ENCODE measurements around the gene INO80C.
A peak's percentile ranks its signal among the peaks of the same experiment; 100 is the strongest.
"Not testable (repeated sequence)": the region's sequence is repeated elsewhere in the genome, so short reads cannot be mapped to it uniquely, and the experiment has no call there.

INO80C gene

DNA sequence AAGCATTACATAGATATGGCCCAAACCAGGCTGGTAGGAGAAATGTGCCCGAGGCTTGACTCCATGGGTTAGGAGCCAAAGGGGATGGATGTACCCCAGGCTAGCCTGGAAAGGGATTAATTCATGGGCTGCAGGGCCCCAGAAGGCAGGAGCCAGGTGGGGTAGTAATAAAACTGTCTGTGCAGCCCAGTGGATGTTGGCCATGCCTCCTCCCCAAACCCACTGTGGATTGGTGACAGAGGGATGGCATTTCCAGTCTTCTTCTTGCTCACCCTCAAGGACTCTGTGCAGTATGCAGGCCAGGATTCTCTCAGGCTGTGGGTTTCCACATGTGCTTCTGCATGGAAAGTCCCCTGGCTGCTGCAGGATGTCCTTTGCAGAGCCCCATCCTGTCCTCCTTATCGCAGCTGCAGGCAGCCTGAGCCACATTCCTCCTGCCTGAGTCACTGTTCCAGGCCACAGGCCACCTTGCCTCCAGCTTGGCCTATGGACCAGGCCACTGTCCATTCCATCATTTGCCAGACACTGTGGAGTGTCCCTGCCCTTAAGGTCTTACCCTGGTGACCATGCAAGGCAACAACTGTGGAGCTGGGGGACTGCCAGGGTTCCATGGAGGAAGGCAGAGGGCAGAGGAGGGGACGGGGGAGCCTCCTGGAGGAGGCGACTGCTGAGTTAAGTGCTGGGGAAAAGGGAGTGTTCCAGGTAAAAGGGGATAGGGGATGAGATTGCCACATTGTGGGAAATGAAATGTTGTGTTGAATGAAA, 38.9 kb downstream of the INO80C start:
- DNase-seq = peak; percentile 88

DNA sequence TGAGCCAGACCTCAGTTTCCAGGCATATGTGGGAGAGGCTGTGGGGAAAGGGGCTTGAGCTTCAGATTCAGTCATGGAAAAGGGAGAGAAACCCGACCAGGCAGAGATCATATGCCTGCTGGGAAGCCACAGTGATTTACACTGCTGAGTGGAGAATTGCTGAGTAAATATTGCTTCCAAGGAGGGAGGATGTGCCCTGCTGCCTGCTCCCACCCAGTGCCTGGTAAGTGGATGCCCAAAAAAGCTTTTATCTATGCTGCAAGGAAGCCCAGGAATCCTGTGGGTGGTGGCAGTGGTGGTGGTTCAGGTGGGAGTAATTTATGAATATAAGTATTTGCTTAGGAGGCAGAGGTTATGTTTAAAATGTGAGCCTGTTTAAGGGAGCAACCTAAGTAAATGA, 39.5 kb downstream of the INO80C start:
- DNase-seq = peak; percentile 33

DNA sequence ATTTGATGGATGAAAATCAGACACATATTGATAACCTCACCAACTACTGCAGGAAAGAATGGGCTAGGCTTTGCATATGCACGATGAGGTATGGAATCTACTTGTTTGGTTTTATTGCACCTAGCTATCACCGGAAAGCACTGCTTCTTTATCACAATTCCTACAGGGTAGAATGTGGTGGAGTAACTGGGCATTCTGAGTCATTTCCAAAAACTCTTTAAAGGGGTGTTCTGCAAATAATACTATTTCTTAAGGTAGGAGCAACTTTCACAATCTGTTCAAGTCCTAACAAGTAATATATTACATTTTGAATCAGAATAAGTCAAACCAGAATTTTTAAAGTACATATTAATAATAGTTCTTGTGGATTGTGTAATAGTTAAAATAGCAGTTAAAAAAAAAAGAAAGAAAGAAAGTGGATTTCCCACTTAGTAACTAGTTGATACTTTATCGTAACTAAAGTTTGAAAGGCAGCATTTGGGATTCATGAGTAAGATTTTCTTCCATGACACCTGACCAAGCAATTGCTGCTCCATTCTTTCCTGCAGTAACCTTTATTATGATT, 40.5 kb downstream of the INO80C start:
- DNase-seq = no peak

DNA sequence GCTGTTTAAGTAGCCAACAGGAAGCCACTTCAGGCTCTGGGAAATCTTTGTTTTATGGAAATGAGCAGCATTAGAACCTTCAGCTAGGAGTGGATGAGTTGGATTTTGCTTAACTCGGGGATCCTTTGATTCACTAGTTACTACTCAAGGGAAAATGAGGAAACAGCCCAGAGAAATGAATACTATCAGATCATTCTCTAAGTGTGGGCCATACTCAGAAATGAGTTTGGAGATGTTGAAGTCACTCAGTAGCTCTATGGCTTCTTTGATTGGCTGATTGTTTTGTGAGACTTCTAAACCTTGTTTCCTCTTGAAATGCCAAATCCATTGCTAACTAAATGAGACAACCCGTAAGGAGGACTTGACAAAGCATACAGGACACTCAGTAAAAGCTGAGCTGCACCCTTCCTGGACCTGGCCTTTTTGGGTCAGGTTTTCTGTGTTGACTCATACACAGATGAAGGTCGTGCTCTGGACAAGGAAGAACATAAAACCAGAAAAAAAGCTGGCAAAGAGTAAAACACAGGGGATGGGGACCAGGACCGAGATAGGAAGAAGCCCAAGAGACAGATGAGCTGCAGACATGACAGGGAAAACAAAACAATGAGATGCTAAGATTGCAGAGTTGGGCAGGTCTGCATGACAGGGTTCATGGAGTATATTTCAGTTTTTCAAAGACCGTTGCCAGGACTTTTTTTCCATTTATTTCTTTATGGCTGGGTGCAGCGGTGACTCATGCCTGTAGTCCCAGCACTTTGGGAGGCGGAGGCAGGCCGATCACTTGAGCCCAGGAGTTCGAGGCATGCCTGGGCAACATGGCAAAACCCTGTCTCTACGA, 41.6 kb downstream of the INO80C start:
- peak; percentile 54 for DNase-seq

DNA sequence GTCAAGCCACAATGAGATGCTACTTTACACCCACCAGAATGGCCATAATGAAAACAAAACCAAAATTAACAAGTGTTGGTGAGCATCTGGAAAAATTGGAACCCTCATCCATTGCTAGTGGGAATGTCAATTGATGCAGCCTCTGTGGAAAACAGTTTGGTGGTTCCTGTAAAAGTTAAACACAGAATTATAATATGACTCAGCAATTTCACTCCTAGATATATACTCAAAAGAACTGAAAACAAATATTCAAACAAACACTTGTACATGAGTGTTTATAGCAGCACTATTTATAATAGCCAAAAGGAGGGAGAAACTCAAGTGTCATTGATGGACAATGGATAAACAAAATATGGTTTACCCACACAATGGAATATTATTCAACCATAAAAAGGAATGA, 43.0 kb downstream of the INO80C start:
- DNase-seq = no peak

DNA sequence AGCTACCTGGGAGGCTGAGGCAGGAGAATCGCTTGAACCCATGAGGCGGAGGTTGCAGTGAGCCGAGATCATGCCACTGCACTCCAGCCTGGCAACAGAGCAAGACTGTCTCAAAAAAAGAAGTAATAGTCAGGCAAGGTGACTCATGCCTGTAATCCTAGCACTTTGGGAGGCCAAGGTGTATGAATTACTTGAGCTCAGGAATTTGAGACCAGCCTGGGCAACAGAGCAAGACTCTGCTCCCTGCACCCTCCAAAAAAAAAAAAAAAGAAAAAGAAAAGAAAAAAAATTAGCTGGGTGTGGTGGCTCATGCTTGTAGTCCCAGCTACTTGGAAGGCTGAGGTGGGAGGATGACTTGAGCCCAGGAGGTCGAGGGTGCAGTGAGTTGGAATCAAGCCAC, 44.7 kb downstream of the INO80C start:
- not testable (repeated sequence) for DNase-seq

DNA sequence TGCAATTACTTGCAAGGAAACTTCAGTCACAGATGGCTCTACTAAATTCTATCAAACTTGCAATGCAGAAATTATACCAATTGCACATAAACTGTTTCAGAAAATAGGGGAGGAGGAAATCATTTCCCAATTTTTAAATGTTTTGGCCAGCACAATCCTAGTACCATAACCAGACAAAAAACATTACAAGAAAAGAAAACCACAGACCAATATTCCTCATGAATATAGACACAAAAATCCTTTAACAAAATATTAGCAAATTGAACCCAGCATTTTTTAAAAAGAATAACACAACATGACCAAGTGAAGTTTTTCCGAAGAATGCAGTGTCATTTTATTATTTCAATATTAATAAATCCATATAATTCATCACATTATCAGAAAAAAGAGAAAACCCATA, 45.8 kb downstream of the INO80C start:
- DNase-seq = peak; percentile 58

DNA sequence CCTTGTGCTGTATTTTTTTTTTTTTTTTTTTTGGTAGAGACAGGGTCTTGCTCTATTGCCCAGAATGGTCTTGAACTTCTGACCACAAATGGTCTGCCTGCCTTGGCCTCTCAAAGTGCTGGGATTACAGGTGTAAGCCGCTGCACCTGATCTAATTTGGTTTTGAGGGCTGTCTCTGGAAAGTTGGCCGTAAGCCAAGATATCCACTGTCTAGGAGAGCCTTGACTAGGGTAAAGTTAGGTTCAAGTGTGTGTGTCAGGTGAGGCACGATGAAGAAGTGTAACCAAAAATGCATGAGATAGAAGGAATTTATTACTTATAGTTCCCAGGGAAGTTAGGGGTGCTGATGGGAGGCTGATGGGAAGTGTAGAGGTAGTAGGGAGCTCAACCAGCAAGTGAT, 46.7 kb downstream of the INO80C start:
- no peak for DNase-seq

DNA sequence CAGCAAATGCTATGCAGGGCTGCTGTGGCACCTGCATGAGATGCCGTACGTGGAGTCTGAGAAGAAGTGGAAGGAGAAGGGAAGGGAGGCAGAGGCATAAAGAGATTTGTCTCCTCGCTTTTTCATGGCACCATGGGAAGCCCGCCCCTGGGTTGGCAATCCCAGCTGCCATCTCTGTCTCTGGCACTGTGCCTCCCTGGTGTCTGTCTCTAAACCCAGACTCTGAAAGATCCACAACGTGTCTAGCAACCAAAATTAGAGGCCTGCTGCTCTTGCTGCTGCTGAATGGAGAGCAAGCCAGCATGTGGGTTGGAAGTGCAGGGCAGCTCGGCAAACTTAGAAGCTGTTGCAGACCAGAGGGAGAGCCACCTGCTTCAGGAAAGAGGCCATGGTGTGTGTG, 53.1 kb downstream of the INO80C start:
- DNase-seq = no peak

DNA sequence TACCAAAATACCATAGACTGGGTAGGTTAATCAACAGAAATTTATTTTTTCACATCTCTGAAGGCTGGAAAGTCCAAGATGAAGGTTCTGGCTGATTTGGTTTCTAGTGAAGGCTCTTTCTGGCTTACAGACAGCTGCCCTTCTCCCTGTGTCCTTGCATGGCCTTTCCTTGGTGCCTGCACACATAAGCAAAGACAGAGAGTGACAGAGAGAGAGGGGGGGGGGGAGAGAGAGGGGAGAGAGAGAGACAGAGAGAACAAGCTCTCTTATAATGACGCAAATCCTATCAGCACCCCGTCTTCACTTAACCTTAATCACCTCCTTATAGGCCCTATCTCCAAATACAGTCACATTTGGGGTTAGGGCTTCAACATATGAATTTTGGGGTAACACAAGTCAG, 53.9 kb downstream of the INO80C start:
- DNase-seq = no peak

DNA sequence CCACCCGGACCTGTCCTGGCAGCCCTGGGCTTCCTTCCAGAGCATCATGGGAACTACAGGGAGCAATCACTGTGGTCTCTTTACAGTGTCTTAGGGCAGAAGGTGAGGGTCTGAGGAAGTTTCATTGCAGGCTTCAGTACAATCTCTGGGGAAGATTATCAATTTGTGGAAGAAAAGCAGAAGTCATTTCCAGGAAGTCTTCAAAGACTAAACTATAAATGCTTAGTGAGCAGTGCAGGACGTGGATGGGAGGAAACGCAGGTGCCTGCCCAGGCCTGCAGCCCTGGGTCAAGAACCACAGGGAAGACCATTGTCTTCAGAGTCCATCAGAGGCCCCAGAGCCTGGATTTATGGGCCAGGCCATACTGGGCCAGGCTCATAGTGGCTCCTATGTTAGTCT, 54.3 kb downstream of the INO80C start:
- DNase-seq = no peak

DNA sequence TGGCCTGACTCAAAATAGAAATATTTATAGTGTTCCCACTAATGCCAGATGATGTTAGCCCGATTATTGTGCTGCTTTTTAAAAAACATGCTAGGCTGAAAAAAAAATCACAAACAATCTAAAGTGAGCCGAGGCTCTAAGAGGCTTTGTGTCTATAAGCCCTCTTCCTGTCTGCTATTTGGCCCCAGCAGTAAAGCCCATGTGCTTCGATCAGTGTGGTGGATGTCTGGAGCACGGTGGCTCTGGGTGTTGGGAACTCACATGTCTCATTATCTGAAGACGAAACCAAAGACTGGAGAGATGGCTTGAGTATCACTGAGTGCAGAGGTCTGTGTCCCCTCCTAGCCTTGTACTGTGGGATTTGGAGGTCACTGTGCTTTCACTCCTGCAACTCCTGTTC, 55.1 kb downstream of the INO80C start:
- DNase-seq = no peak

DNA sequence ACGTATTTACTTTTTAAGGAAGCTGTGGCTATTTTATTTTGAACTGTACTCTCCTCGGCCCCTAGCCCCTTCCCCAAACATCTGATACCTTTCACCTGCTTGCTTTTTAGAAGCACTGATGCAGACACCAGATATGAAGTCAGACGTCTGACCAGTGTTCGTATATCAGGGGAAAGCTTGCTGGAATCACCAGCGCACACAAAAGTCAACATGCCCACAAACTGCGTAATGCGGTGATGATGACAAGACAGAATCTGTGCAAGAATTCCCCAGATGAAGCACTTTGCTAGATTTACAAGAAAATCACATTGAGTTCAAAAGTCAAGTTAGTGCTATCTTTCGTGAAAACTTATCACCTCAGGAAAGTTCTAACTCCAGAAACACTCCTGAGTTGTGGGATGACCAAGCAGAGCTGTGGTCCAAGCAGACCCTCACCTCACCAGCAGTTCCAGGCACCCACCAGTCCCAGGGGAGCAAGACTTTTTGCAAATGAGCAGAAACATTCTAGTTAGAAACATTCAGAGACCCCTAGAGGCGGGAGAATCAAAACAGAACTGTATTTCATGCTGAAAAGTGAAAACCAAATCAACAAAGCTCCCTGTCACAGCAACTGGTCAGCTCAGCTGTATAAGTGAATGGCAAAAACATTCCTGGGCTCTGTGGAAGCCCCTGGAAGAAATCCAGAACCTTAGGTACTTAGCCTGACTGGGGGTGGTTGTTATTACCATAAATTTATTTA, 55.7 kb downstream of the INO80C start:
- peak; percentile 34 for DNase-seq

DNA sequence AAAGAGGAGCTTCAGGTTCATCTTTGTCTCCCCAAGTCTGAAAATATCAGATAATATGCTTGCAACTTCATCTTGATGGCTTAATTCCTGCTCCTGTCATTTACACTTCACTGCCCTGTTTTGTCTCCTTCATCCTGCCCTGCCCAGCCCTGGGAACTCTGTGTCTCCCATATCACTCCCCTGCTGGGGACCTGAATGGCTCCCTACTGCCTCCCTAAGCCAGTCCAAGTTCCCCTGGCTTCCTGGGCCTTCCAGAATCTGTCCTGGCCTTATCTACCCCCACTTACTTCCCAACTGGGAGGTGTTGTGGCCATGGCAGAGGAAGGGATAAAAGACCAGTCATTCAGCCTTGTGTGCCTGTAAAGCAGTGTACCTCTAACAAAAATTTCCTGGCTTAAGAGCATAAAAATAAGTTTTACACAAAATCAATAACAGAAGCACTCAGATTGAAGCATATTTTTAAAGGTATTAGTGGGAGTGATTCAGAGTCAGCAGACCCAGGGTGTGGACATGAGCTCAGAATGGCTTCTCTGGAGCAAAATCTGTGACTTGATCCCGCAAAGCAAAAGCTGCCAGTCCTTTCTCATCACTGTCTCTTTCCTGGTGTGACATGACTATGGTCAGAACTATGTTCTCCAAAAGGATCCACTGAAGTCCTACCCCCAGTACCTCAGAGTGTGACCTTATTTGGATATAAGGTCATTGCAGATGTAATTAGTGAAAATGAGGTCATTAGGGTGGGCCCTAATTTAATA, 59.1 kb downstream of the INO80C start:
- DNase-seq = peak; percentile 76

DNA sequence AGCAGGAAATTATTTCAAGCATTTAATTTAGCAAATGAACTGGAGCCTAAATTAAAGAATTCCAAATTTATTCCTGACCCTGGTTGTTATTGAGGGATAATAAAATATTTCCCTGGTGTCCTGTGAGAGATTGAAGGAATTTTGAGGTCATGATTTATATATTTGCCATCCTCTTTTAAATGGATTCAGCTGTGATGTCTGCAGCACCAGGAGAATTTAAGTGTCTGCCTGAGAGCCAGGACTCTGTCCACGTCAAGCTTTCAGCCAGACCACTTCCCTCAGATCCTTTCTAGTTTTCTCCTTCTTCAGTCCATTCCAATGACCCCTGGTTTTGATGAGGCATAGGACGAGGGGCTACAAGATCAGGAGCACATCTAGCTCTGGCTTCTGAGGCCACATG, 59.9 kb downstream of the INO80C start:
- DNase-seq = peak; percentile 64

DNA sequence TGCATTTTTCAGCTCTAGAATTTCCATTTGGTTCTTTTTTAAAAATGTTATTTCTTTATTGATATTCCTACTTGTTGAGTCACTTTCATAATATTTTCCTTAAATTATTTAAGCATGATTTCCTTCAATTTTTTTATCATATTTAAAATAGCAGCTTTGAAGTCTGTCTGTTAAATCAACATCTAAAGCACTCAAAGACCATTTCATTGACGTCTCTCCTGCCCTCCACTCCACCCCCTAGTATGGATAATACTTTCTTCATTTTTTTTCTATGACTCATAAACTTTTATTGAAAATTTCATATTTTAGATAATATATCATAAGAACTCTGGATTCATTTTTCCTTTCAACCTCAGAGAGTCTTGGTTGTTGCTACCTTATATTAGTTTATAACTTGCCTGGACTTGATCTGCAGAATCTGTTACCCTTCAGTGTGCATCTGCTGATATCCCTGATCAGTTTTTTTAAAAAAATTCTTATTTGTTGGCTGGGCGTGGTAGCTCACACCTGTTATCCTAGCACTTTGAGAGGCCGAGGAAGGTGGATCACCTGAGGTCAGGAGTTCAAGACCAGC, 61.6 kb downstream of the INO80C start:
- DNase-seq = peak; percentile 98

DNA sequence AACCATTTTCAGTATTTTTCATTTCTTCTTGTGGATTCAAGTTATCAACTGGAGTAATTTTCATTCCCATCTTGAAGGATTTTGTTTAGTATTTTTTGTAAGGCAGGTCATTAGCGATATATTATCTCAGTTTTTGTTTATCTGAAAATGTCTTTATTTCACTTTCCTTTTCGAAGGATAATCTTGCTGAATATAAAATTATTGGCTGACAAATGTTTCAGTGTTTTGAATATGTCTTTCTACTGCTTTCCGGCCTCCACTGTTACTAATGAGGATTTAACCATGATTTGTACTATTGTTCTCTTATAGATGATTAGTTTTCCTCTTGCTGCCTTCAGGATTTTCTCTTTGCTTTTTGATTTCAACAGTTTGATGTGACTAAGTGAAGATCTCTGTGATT, 62.4 kb downstream of the INO80C start:
- no peak for DNase-seq

DNA sequence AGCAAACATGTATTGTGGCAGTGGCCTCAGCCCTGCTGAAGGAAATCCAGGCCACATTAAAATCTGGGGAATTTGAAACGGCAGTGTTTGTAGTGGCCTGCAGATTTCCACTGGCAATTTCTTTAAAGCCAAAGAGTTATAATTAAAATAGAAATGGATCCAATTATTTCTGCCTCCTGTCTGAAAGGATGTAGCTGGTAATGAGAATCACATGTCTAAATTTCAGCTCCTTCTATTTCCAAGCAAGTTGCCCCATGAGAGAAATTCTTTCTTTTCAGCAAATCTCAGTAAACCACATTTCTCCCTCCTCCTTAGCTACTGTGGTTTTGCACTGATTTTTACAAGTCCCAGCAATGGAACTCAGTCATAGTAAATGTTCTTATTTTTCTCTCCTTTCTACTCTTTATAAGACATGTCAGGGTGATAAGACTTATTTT, 65.2 kb downstream of the INO80C start:
- peak; percentile 73 for DNase-seq

DNA sequence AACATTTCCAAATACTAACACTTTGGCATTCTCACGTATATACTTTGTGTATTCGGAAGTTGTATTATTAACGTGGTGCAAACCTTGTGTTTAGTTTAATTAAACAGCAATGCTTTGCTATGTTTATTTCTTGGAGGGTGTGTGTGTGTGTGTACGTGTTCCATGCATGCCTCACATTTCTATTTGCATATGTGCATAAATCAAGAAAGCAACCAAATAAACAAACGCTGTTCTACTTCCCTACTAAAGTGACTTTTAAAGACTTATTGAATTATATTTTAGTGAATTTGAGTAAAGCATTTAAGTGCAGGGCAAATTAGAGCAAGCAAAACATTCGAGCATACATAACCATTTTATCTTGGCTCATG, 66.4 kb downstream of the INO80C start:
- no peak for DNase-seq

DNA sequence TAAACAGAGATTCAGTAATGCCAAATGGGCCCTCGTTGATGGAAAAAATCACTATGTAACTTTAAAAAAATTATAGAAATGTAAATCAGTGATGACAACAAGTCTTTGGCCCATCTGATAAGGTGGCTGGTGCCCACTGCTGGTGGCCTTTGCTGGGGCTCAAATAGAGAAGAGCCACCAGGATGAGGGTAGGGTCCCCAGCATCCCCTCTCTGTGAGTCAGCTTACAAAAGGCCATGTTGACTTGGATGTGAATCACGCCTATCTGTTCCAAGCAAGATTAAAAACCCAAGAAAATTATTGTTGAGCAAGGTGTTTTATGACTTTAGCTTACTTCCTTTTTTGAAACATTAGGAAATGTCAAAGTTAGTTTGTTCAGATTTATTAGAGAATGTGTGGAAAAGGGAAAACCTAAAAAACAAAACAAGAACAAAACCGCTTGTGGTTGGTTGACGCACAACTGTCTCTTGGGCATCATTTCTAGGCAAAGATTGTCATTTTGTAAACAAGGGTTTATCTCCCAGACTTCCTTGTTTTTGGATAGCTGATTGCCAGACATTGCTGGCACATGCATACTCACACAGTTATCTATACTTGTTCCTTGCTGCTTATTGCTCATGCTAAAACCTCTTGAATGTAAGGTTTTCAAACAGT, 66.9 kb downstream of the INO80C start:
- no peak for DNase-seq

DNA sequence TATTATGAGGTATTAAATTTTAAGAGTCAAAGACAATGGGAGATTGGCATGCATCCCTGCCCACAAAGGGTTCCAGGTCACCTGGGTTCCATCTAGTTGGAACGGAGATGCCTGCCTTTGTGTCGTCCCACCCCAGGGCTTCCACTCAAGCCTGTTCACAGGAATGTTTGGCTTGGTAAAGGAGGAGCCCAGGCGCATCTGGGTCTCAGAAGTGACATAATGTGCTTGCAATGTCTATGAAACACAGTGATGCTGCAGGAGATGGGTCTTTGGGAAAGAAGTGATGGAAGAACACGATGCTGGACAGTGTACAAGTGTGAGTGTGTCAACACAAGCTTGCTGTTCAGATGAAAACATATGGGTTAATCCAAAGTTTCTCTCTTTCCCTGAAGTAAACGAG, 71.0 kb downstream of the INO80C start:
- peak; percentile 53 for DNase-seq

Data from fibroblast of skin of back (primary cell).